ENCODE results near the gene RPTOR. TPM values are rescaled to one million over a fixed set of nuclear protein-coding genes. Genes with fewer than 3 reads are reported as not detected.

Gene RPTOR
- total RNA-seq, 4 donors from 2014 or later, result 23.6 to 37.0 (median 27.8) TPM

- TF ChIP-seq, protein P1, sequence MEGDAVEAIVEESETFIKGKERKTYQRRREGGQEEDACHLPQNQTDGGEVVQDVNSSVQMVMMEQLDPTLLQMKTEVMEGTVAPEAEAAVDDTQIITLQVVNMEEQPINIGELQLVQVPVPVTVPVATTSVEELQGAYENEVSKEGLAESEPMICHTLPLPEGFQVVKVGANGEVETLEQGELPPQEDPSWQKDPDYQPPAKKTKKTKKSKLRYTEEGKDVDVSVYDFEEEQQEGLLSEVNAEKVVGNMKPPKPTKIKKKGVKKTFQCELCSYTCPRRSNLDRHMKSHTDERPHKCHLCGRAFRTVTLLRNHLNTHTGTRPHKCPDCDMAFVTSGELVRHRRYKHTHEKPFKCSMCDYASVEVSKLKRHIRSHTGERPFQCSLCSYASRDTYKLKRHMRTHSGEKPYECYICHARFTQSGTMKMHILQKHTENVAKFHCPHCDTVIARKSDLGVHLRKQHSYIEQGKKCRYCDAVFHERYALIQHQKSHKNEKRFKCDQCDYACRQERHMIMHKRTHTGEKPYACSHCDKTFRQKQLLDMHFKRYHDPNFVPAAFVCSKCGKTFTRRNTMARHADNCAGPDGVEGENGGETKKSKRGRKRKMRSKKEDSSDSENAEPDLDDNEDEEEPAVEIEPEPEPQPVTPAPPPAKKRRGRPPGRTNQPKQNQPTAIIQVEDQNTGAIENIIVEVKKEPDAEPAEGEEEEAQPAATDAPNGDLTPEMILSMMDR (IDR thresholded peaks at IDR 0.05), result no peak
- ATAC-seq (ENCODE audit: low FRiP score) (no peak), DNase-seq (ENCODE audit: low spot score) (no peak)
These were observed 361.1 kb downstream of the RPTOR start for GRCh38 chr17:80905586-80906230.

- ATAC-seq (ENCODE audit: low FRiP score) (no peak), DNase-seq (ENCODE audit: low spot score) (no peak)
- TF ChIP-seq, protein P1 (IDR thresholded peaks at IDR 0.05), result no peak
These were observed 362.0 kb downstream of the RPTOR start for GRCh38 chr17:80906364-80907259.

GRCh38 chr17:80907281-80907680 is 362.6 kb downstream of the RPTOR start:
- ATAC-seq (ENCODE audit: low FRiP score) (no peak), DNase-seq (ENCODE audit: low spot score) (no peak)
- TF ChIP-seq, protein P1 (IDR thresholded peaks at IDR 0.05), result no peak

DNA sequence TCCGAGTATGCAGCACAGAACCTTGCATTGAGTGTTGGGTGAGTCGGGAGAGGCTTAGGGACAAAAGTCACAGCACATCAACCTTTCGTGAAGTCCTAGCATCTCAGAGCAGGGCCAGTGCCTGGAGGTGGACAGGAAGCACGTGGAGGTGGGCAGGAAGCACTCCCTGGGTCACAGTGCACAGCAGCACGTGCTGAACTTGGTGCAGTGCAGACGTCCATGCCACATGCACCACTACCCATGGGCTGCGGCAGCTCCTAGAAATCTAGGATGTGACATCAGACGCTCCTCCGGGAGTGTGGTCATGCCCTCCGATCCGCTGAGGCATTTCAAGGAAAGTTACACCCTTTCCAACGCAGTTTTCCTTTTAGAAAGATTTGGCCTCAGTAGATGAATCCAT is 363.6 kb downstream of the RPTOR start:
- ATAC-seq (ENCODE audit: low FRiP score) (no peak), DNase-seq (ENCODE audit: low spot score) (no peak)
- TF ChIP-seq, protein P1 (IDR thresholded peaks at IDR 0.05), result no peak

- DNase-seq (ENCODE audit: low spot score) (no peak), ATAC-seq (ENCODE audit: low FRiP score) (no peak)
- TF ChIP-seq, protein P1 (IDR thresholded peaks at IDR 0.05), result no peak
These were observed 364.1 kb downstream of the RPTOR start for GRCh38 chr17:80908776-80909175.

DNA sequence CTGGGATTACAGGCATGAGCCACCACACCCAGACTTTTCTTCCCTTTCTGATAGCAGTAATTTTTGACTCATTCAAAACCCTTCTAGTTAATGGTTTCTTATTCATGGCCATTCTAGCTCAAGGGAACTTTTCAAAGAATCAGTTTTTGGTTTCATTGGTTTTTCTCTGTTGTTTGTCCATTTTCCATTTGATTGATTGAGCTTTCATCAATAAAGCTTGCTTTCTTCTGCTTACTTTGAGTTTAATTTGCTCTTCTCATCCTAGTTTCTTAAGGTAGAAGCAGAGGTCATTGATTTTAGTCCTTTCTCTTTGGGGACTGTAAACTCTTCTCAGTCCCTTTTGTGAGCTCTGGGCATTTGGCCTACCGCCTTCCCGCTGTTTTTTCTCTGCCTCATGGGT is 365.0 kb downstream of the RPTOR start:
- no peak for ATAC-seq (ENCODE audit: low FRiP score)
- TF ChIP-seq, protein P1 (IDR thresholded peaks at IDR 0.05), result no peak
- no peak for DNase-seq (ENCODE audit: low spot score)
